Astrocyte of the hippocampus (primary cell): Measurements from ENCODE around the gene CTNNA2.

Experiments used
- DNase-seq: peaks from one replicate; pipeline ENCODE4 v3.0.0; 2011; ENCODE audit warnings: low read depth, low spot score

The CTNNA2 gene

GRCh38 chr2:80546766-80547165 is 1033.9 kb downstream of the CTNNA2 start:
- DNase-seq: no peak

GRCh38 chr2:80547344-80547743 is 1034.5 kb downstream of the CTNNA2 start:
- no peak for DNase-seq

GRCh38 chr2:80548469-80548868 is 1035.6 kb downstream of the CTNNA2 start:
- DNase-seq: no peak

GRCh38 chr2:80549901-80550300 is 1037.0 kb downstream of the CTNNA2 start:
- DNase-seq: no peak

DNA sequence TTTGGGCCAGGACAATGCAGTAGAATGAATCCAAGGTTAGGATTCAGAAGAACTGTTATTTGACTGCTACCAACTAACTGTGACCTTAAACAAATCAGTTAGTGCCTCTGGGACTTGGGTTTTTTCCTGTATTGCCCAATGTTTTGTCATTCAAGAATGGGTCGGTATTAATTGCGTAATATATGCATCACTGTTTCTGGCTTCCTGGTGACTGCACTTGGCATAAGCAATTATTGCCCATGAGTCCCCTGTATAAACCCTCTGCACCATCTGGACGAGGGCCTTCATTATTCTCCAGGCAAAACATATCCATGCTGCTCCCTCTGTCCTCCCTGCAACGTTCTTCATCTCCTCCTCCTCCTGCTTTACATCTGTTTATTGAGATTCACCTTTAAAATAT is 1047.5 kb downstream of the CTNNA2 start:
- DNase-seq: no peak

DNA sequence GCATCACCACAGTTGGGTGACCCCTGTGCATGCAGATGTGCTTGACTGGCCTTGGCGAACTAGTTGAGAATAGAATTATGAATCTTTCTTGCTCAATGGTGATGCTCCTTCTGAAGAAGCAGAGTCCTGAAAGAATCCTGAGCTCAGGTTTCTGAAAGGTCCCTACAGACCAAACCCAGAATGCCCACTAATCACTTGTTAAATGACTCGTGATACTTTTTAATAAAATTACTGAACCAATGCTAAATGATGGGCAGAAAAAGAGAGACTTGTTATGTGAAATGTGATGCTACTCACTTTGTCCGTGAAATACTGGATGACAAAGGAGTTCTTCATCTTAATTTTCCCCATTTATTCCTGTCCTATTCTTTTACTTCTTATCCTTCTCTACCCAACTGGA is 1055.2 kb downstream of the CTNNA2 start:
- DNase-seq: no peak

DNA sequence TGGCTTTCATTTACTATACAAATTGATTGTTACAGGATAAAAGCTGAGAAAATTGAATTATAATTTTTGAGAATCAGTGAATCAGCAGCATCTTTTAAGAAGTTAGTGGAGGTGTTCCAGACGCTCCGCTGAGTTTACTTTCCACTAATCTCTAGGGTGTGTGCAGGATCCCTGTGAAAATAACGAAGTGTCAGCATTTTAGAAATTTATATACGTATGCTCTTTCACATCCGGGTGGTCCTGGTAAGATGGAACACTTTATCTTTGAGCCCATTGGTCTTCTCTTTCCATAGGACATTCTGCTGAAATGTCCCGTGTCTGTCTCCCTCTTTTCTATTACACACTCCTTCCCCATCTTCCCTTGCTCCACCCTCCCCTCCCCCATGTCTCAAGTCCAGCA is 1060.3 kb downstream of the CTNNA2 start:
- no peak for DNase-seq

- DNase-seq: no peak
Observed at GRCh38 chr2:80573950-80574349, 1061.1 kb downstream of the CTNNA2 start.

DNA sequence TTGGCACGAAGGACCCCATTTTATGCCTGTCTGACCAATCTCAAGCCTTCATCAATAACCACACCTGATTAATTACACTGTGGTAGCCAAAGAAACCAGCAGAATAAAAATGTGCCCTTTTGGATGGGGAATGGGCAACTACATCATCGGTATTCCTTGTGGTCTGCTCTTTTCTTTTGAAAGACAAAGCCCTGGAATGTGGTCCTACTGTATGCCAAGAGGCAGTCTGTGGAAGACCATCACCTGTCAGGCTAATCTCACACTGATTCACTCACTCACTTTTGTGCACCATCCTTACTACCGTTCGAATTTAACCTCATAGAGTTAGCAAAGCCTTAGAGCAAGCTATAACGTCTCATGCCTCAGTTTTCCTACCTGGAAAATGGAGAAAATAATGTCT is 1066.9 kb downstream of the CTNNA2 start:
- DNase-seq: no peak

DNA sequence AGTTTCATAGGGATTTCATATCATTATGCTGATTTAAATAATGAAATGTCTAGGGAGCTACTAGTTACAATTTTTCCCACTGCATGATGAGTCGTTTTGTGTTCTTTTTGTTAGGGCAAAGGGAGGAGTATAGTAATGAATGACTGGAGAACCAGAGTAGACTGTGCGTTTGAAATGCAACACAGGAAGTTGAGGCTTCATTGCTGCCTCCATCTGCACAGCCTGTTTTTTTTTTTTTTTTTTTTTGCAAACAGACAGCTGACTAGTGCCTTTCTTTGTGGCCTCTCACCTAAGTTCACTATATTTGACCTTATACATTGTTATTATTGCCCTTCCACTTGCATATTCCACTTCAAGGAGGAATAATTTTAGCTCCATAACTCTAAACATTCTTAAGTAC is 1078.4 kb downstream of the CTNNA2 start:
- no peak for DNase-seq

DNA sequence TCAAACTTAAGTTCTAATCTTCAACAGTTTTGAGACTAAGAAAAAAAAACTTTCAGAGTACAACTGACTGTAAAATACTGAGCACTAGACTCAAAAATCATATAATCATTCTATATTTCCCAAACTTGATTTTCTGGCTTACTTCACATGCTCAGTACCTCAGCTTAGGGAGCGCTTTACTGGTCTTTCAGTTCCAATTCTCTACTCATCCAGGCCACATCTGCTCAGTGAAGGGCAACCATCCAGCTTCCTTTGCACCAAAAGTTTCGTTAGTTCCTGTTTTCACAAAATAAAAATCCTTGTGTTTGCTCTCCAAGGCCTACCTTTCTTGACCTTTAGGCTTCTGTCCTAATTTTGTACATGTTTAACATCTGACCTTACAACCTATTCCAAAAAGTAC is 1079.3 kb downstream of the CTNNA2 start:
- no peak for DNase-seq

- DNase-seq: no peak
Observed at GRCh38 chr2:80610108-80610507, 1097.3 kb downstream of the CTNNA2 start.

GRCh38 chr2:80621656-80622055 is 1108.8 kb downstream of the CTNNA2 start:
- peak; percentile 52 for DNase-seq

- no peak for DNase-seq
Observed at GRCh38 chr2:80624062-80624461, 1111.2 kb downstream of the CTNNA2 start.

DNA sequence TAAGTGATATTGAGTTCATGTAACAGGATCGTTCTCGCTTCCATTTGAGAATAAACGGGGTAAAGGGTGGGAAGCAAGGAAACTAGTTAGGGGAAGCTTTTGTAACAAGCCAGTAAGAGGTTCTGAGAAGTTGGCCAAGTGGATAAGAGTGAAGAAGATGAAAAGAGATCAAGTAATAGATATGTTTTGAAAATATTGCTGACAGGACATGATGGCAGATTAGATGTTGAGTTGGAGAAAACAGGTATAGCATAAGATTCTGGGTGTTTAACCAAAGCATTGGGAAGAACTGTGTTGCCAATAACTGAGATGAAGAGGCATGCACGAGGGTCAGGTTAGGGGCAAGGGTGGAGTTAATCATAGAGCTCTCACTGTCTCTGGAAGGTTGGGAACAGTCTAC is 1121.7 kb downstream of the CTNNA2 start:
- no peak for DNase-seq

DNA sequence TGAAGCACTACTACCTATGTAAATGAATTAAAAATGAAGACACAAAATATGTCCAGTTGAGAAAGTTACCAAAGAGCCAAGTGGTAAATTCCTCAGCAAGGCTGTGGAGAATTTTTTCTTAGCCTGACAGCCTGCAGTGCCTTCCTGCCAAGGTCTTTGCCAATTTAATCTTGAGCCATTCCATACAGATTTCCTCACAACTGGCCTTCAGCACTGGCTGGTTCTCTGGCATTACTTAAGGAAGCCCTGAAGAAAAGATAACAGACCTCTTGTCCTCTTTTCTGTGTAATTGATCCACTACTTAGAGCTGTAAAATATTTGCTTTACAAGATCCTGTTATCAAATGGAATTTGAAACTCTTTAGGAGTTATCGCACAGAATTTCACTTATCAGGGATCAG is 1125.9 kb downstream of the CTNNA2 start:
- DNase-seq: no peak

GRCh38 chr2:80642465-80642864 is 1129.6 kb downstream of the CTNNA2 start:
- DNase-seq: no peak

- no peak for DNase-seq
Observed at GRCh38 chr2:80643598-80643997, 1130.7 kb downstream of the CTNNA2 start.

- no peak for DNase-seq
Observed at GRCh38 chr2:80651435-80651834, 1138.6 kb downstream of the CTNNA2 start.

DNA sequence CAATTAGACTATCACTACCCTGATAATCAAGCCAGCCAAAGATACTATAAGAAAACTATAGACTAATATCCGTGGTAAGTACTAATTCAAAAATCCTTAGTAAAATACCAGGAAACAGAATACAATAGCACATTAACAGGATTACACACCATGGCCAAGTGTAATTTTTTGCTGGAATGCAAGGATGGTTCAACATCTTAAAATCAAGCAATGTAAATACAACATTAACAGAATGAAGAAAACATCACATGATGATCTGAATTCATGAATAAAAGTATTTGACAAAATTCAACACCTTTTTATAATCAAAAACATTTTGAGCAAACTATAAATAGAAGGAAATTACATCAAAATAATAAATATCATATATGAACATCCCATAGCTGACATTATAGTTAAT is 1142.4 kb downstream of the CTNNA2 start:
- DNase-seq: no peak

GRCh38 chr2:80670763-80671162 is 1157.9 kb downstream of the CTNNA2 start:
- no peak for DNase-seq

- DNase-seq: no peak
Observed at GRCh38 chr2:80687524-80687923, 1174.7 kb downstream of the CTNNA2 start.

DNA sequence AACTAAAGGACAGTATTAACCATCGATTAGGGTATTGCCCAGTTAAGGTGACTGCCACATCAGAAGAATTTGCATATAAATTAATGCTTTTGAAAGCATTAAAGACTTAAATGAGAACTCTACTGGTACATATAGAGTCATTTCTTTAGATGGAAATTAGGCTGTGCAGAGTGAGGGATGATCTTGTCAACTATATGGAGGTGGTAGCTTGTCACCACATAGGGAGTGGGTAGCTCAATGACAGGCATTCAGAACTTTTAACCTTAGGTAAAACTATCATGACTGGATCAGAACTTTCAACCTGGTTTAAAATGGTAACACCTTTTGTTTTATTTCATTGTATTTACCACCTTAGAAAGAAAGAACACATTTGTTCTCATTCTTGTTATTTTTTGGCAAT is 1176.3 kb downstream of the CTNNA2 start:
- DNase-seq: no peak
